Ectodermal cell (in vitro differentiated cells): ENCODE measurements around the gene GNB1.

Experiments used
- H3K27ac ChIP-seq: 2 replicates; pipeline ENCODE4 v1.7.0; 2013; ENCODE audit warnings: mild to moderate bottlenecking, low read depth, low read length; ENCODE audit not compliant: insufficient read depth, poor library complexity, severe bottlenecking
- H3K27me3 ChIP-seq: 2 replicates; pipeline ENCODE4 v1.7.0; 2013; ENCODE audit warnings: mild to moderate bottlenecking, low read length; ENCODE audit not compliant: insufficient read depth, control insufficient read depth, poor library complexity, severe bottlenecking
- H3K36me3 ChIP-seq: one replicate; pipeline ENCODE4 v1.7.0; 2013; ENCODE audit warnings: low read length; ENCODE audit not compliant: control insufficient read depth, insufficient read depth
- H3K4me1 ChIP-seq: one replicate; pipeline ENCODE4 v1.7.0; 2013; ENCODE audit warnings: low read length; ENCODE audit not compliant: control insufficient read depth, insufficient read depth
- H3K4me3 ChIP-seq: 2 replicates; pipeline ENCODE4 v1.7.0; 2013; ENCODE audit warnings: low read depth, low read length, control low read depth; ENCODE audit not compliant: insufficient read depth
- H3K9me3 ChIP-seq: 2 replicates; pipeline ENCODE4 v1.7.0; 2013; ENCODE audit warnings: mild to moderate bottlenecking, low read length, moderate library complexity; ENCODE audit not compliant: control insufficient read depth
- WGBS, 2 experiments: methylation state at CpG; one replicate each; pipeline ENCODE4 v1.1.7; 2013; ENCODE audit warnings: missing lambda C conversion rate in 2 of 2; 5-methylcytosine and 5-hydroxymethylcytosine counted together

The GNB1 gene

GRCh38 chr1:1836119-1836518 lies 54.8 kb downstream of the GNB1 start:
- Histone ChIP-seq H3K36me3 (peaks cover 3% of the 10 kb centered on the region), H3K27me3 (no peaks in the 10 kb centered on the region), H3K4me3 (no peak overlapping the region), H3K9me3 (no peaks in the 10 kb centered on the region), H3K4me1 (peaks cover 12% of the 10 kb centered on the region), H3K27ac (no peak overlapping the region)
- 95 to 97% methylated on average over 8 of the region's 8 CpGs for WGBS, 2 experiments

GRCh38 chr1:1835546-1835945 lies 55.3 kb downstream of the GNB1 start:
- H3K36me3 ChIP-seq: peaks cover 3% of the 10 kb centered on the region
- 96 to 97% methylated on average over 3 of the region's 3 CpGs for WGBS, 2 experiments

GRCh38 chr1:1833916-1834325 lies 57.0 kb downstream of the GNB1 start:
- Histone ChIP-seq H3K27ac (no peak overlapping the region), H3K4me3 (no peak overlapping the region), H3K4me1 (peaks cover 12% of the 10 kb centered on the region), H3K27me3 (no peaks in the 10 kb centered on the region), H3K9me3 (no peaks in the 10 kb centered on the region), H3K36me3 (peaks cover 3% of the 10 kb centered on the region)
- WGBS, 2 experiments: 59 to 67% methylated on average over 6 of the region's 6 CpGs

More at GRCh38 chr1:1835546-1835945, 55.3 kb downstream of the GNB1 start:
- no peak overlapping the region for H3K4me3 ChIP-seq
- H3K27me3 ChIP-seq: no peaks in the 10 kb centered on the region
- H3K9me3 ChIP-seq: no peaks in the 10 kb centered on the region
- peaks cover 12% of the 10 kb centered on the region for H3K4me1 ChIP-seq
- no peak overlapping the region for H3K27ac ChIP-seq

GRCh38 chr1:1833456-1833855 lies 57.4 kb downstream of the GNB1 start:
- Histone ChIP-seq H3K4me1 (peaks cover 12% of the 10 kb centered on the region), H3K9me3 (no peaks in the 10 kb centered on the region), H3K27ac (no peak overlapping the region), H3K4me3 (no peak overlapping the region), H3K36me3 (peaks cover under 1% of the 10 kb centered on the region), H3K27me3 (no peaks in the 10 kb centered on the region)
- 90 to 91% methylated on average over 10 of the region's 10 CpGs for WGBS, 2 experiments

GRCh38 chr1:1832820-1833219 lies 58.1 kb downstream of the GNB1 start:
- H3K36me3 ChIP-seq: no peaks in the 10 kb centered on the region
- no peak overlapping the region for H3K27ac ChIP-seq

GRCh38 chr1:1832166-1832565 lies 58.7 kb downstream of the GNB1 start:
- Histone ChIP-seq H3K4me3 (no peak overlapping the region), H3K27me3 (no peaks in the 10 kb centered on the region), H3K36me3 (no peaks in the 10 kb centered on the region), H3K4me1 (peaks cover 12% of the 10 kb centered on the region), H3K9me3 (no peaks in the 10 kb centered on the region), H3K27ac (no peak overlapping the region)
- 91 to 93% methylated on average over 7 to 8 of the region's 8 CpGs for WGBS, 2 experiments

More at GRCh38 chr1:1832820-1833219, 58.1 kb downstream of the GNB1 start:
- WGBS, 2 experiments: 95% methylated on average over 5 of the region's 5 CpGs
- H3K4me3 ChIP-seq: no peak overlapping the region
- H3K27me3 ChIP-seq: no peaks in the 10 kb centered on the region
- H3K9me3 ChIP-seq: no peaks in the 10 kb centered on the region
- H3K4me1 ChIP-seq: peaks cover 12% of the 10 kb centered on the region

- Histone ChIP-seq H3K4me3 (no peak overlapping the region), H3K4me1 (no peaks in the 10 kb centered on the region), H3K9me3 (no peaks in the 10 kb centered on the region), H3K27me3 (no peaks in the 10 kb centered on the region), H3K27ac (no peak overlapping the region), H3K36me3 (peaks cover 5% of the 10 kb centered on the region)
- WGBS, 2 experiments: 91% methylated on average over 14 of the region's 14 CpGs
Measured at GRCh38 chr1:1827089-1827848, 63.6 kb downstream of the GNB1 start.

- Histone ChIP-seq H3K36me3 (peaks cover 5% of the 10 kb centered on the region), H3K27ac (no peak overlapping the region)
Measured at GRCh38 chr1:1826356-1827088, 64.4 kb downstream of the GNB1 start.

GRCh38 chr1:1825217-1825616 lies 65.7 kb downstream of the GNB1 start:
- Histone ChIP-seq H3K4me1 (no peaks in the 10 kb centered on the region), H3K9me3 (no peaks in the 10 kb centered on the region), H3K27me3 (no peaks in the 10 kb centered on the region), H3K27ac (no peak overlapping the region), H3K4me3 (no peak overlapping the region), H3K36me3 (peaks cover 5% of the 10 kb centered on the region)
- 98% methylated on average over 5 of the region's 5 CpGs for WGBS, 2 experiments

More at GRCh38 chr1:1826356-1827088, 64.4 kb downstream of the GNB1 start:
- H3K4me1 ChIP-seq: no peaks in the 10 kb centered on the region
- WGBS, 2 experiments: 96 to 97% methylated on average over 9 of the region's 9 CpGs
- no peaks in the 10 kb centered on the region for H3K27me3 ChIP-seq
- no peak overlapping the region for H3K4me3 ChIP-seq
- H3K9me3 ChIP-seq: no peaks in the 10 kb centered on the region

- Histone ChIP-seq H3K4me1 (no peaks in the 10 kb centered on the region), H3K27ac (no peak overlapping the region), H3K36me3 (peaks cover 22% of the 10 kb centered on the region), H3K27me3 (no peaks in the 10 kb centered on the region), H3K4me3 (no peak overlapping the region), H3K9me3 (no peaks in the 10 kb centered on the region)
- 96 to 97% methylated on average over 6 of the region's 6 CpGs for WGBS, 2 experiments
Measured at GRCh38 chr1:1819762-1820161, 71.1 kb downstream of the GNB1 start.
